ENCODE data around the gene LRRC32.

GRCh38 chr11:76621868-76622267 lies 48.7 kb downstream of the LRRC32 start:
- TF ChIP-seq CTCF (IDR thresholded peaks at IDR 0.05) = no peak
- TF ChIP-seq POLR2A (IDR thresholded peaks at IDR 0.05; ENCODE audit: low read length) = no peak
- no peak for TF ChIP-seq EHF (CRISPR knock-in tag; IDR thresholded peaks at IDR 0.05)
- TF ChIP-seq KDM1A (IDR thresholded peaks at IDR 0.05; ENCODE audit: low read depth) = no peak
- TF ChIP-seq MYC (IDR thresholded peaks at IDR 0.05; ENCODE audit: borderline replicate concordance, low read length) = no peak

Measured in A549 (cell line).